GM12878 (cell line): Measurements from ENCODE around the gene NAB1. TPM values are rescaled to one million over a fixed set of nuclear protein-coding genes. Genes with fewer than 3 reads are reported as not detected.

ENCODE experiments used
- CBX3 ChIP-seq: fragments of 200-600 bp; sonication (generic); IDR thresholded peaks from 2 replicates; pipeline ENCODE4 v1.6.1; 2016; ENCODE audit warnings: low read depth, borderline replicate concordance
- CHD2 ChIP-seq: IDR thresholded peaks from 2 replicates; pipeline ENCODE4 v1.6.1; 2011; ENCODE audit warnings: low read depth, low read length, improper control_type of control experiment, borderline replicate concordance
- E2F4 ChIP-seq: IDR thresholded peaks from 2 replicates; pipeline ENCODE4 v1.6.1; 2012; ENCODE audit warnings: low read depth, low read length, improper control_type of control experiment
- ESRRA ChIP-seq: IDR thresholded peaks from 2 replicates; pipeline ENCODE4 v1.6.1; 2012; ENCODE audit warnings: mild to moderate bottlenecking, low read length, improper control_type of control experiment
- FOXM1 ChIP-seq: IDR thresholded peaks from 2 replicates; pipeline ENCODE4 v1.6.1; 2012; ENCODE audit warnings: low read depth, mild to moderate bottlenecking, inconsistent platforms, low read length, moderate library complexity
- NBN ChIP-seq: fragments of 450-650 bp; IDR thresholded peaks from 2 replicates; pipeline ENCODE4 v1.6.1; 2016
- NKRF ChIP-seq: fragments of 450-650 bp; conservative IDR thresholded peaks from 2 replicates; pipeline ENCODE4 v1.6.1; 2017; ENCODE audit warnings: mild to moderate bottlenecking, moderate library complexity
- NR2C2 ChIP-seq: IDR thresholded peaks from 2 replicates; pipeline ENCODE4 v1.6.1; 2011; ENCODE audit warnings: borderline replicate concordance, low read depth; ENCODE audit not compliant: control insufficient read depth, insufficient read length
- PKNOX1 ChIP-seq: fragments of 450-650 bp; IDR thresholded peaks from 2 replicates; pipeline ENCODE4 v1.6.1; 2016; ENCODE audit warnings: mild to moderate bottlenecking
- POU2F2 ChIP-seq: IDR thresholded peaks from 3 replicates; pipeline ENCODE4 v1.6.1; 2011; ENCODE audit warnings: low read depth, mild to moderate bottlenecking, low read length, borderline replicate concordance
- PRDM15 ChIP-seq: fragments of 450-650 bp; formaldehyde crosslinking; IDR thresholded peaks from 2 replicates; pipeline ENCODE4 v1.4.0; 2020; ENCODE audit warnings: mild to moderate bottlenecking, moderate library complexity
- RAD51 ChIP-seq: fragments of 450-650 bp; IDR thresholded peaks from 2 replicates; pipeline ENCODE4 v1.6.1; 2016; ENCODE audit warnings: moderate library complexity, mild to moderate bottlenecking, inconsistent platforms
- REST ChIP-seq: IDR thresholded peaks from 2 replicates; pipeline ENCODE4 v1.6.1; 2012; ENCODE audit warnings: mild to moderate bottlenecking, low read depth, low read length
- SIX5 ChIP-seq: IDR thresholded peaks from 2 replicates; pipeline ENCODE4 v1.6.1; 2011; ENCODE audit warnings: mild to moderate bottlenecking, low read depth, low read length, moderate library complexity; ENCODE audit not compliant: severe bottlenecking
- SMAD5 ChIP-seq: IDR thresholded peaks from 2 replicates; pipeline ENCODE4 v1.6.1; 2016; ENCODE audit warnings: antibody characterized with exemption, low read depth
- SREBF1 ChIP-seq: IDR thresholded peaks from 2 replicates; pipeline ENCODE4 v1.6.1; 2012; ENCODE audit warnings: mild to moderate bottlenecking, low read length
- TAF1 ChIP-seq: IDR thresholded peaks from 2 replicates; pipeline ENCODE4 v1.6.1; 2011; ENCODE audit warnings: mild to moderate bottlenecking, low read depth, low read length, borderline replicate concordance
- TBL1XR1 ChIP-seq: IDR thresholded peaks from 2 replicates; pipeline ENCODE4 v1.6.1; 2012; ENCODE audit warnings: low read depth, low read length, improper control_type of control experiment
- TCF3 ChIP-seq: IDR thresholded peaks from 2 replicates; pipeline ENCODE4 v1.6.1; 2012; ENCODE audit warnings: low read depth, mild to moderate bottlenecking, low read length, borderline replicate concordance; ENCODE audit not compliant: insufficient read depth
- ZZZ3 ChIP-seq: IDR thresholded peaks from 2 replicates; pipeline ENCODE4 v1.6.1; 2011; ENCODE audit warnings: low read depth; ENCODE audit not compliant: control insufficient read depth, insufficient read length
- polyA plus RNA-seq, 11 experiments: library from polyadenylated mRNA; depleted of rRNA in 4 of 11; unstranded in 6 of 11; stranded (reverse) in 5 of 11; fragments of >200 nt; fragmentation: Nextera tagmentation in 4 of 11; fragmentation: Illumina TruSeq in 1 of 11; extraction: Ambion mirVana in 4 of 11; extraction: Trizol in 1 of 11; gene quantifications; 1 replicate in 1 of 11; 2 replicates in 10 of 11; pipeline versions ENCODE4 v1.2.1 to v1.2.3, GENCODE V29; 2011 to 2016; ENCODE audit warnings: inconsistent platforms in 2 of 11, missing spikeins in 2 of 11, low read depth in 1 of 11
- total RNA-seq, 4 experiments: library from RNA; depleted of rRNA in 3 of 4; stranded (reverse); fragments of >200 nt in 3 of 4; fragmentation: Illumina TruSeq in 1 of 4; extraction: Trizol in 1 of 4; gene quantifications; 2 replicates each; pipeline versions ENCODE4 v1.2.1 to v1.2.3, GENCODE V29; 2013 to 2021

Gene NAB1
- total and polyA plus RNA-seq, 10 of the 15 experiments (the other 5 are each of a cell fraction or from before 2014, with no cell fraction given): 4.5 to 39.6 (median 23.0) TPM

GRCh38 chr2:190695739-190696138 lies 46.9 kb downstream of the NAB1 start (continued):
- TF ChIP-seq NKRF (no peak), ESRRA (no peak), TBL1XR1 (no peak), NR2C2 (no peak), CHD2 (0 out of 2 replicates have a peak, but pooled peaks have one; percentile 38), SMAD5 (no peak), CBX3 (no peak), ZZZ3 (no peak), REST (no peak), SIX5 (no peak), PRDM15 (CRISPR knock-in tag) (no peak), NBN (peak; percentile 85), TAF1 (no peak), FOXM1 (peak; percentile 27; the same call in 1 of the 2 replicates), POU2F2 (no peak; the same call in 2 of the 3 replicates), E2F4 (no peak), PKNOX1 (peak; percentile 54), RAD51 (0 out of 2 replicates have a peak, but pooled peaks have one; percentile 37), SREBF1 (0 out of 2 replicates have a peak, but pooled peaks have one; percentile 23), TCF3 (no peak)
